Measurements from ENCODE around the gene RGS6.

DNA sequence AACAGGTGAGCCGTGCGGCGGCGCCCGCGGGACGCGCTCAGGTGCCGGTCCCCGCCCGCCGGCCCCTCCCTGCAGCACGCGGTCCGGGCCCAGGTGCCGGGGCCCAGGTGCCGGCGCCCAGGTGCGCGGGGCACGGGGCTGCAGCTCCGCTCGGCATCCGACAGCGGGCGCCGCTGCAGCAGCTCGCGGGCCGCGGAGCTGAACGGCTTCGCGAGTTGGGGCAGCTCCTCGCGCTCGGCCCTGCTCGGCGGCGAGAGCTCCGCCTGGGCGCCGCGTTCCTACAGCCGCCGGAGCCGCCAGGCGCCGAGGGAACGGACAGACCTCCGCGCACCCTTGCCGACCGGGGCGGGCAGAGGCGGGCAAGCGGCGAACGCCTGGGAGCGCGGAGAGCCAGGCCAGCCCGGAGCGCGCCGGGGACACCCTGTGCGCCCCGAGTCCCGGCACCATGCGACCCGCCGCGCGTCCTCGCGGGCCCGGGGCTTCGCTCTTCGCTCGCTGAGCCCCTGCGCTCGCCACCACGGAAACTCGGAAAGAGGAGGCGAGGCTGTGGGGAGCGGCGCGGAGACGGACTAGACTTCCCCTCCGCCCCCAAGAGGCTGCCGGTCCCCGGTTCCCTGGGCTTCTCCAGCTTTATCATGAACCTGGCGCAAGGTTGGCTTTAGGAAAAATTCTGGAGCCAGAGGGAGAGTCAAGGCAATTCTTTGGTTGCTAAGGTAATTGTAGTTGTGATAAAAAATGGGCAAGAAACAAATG is at the start of gene RGS6:
- TF ChIP-seq, protein P1, sequence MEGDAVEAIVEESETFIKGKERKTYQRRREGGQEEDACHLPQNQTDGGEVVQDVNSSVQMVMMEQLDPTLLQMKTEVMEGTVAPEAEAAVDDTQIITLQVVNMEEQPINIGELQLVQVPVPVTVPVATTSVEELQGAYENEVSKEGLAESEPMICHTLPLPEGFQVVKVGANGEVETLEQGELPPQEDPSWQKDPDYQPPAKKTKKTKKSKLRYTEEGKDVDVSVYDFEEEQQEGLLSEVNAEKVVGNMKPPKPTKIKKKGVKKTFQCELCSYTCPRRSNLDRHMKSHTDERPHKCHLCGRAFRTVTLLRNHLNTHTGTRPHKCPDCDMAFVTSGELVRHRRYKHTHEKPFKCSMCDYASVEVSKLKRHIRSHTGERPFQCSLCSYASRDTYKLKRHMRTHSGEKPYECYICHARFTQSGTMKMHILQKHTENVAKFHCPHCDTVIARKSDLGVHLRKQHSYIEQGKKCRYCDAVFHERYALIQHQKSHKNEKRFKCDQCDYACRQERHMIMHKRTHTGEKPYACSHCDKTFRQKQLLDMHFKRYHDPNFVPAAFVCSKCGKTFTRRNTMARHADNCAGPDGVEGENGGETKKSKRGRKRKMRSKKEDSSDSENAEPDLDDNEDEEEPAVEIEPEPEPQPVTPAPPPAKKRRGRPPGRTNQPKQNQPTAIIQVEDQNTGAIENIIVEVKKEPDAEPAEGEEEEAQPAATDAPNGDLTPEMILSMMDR (conservative IDR thresholded peaks at IDR 0.05; ENCODE audit: low read depth, low read length): no peak
- no peak for TF ChIP-seq POLR2A (IDR thresholded peaks at IDR 0.05; ENCODE audit: low read depth, low read length)
- TF ChIP-seq CEBPB (IDR thresholded peaks at IDR 0.05; ENCODE audit: low read depth, low read length): no peak
- no peak for TF ChIP-seq RCOR1 (IDR thresholded peaks at IDR 0.05; ENCODE audit: insufficient replicate concordance, low read length)
- no peak for TF ChIP-seq RFX5 (IDR thresholded peaks at IDR 0.05; ENCODE audit: low read depth, low read length)
- TF ChIP-seq SMC3 (IDR thresholded peaks at IDR 0.05; ENCODE audit: low read depth, low read length): no peak
- TF ChIP-seq RAD21 (IDR thresholded peaks at IDR 0.05; ENCODE audit: low read length): no peak
- TF ChIP-seq BHLHE40 (IDR thresholded peaks at IDR 0.05; ENCODE audit: low read depth, low read length): no peak
- TF ChIP-seq MAFK (IDR thresholded peaks at IDR 0.05; ENCODE audit: low read depth, low read length): no peak
- TF ChIP-seq CHD1 (IDR thresholded peaks at IDR 0.05; ENCODE audit: low read depth, low read length): no peak
- TF ChIP-seq, protein P2, sequence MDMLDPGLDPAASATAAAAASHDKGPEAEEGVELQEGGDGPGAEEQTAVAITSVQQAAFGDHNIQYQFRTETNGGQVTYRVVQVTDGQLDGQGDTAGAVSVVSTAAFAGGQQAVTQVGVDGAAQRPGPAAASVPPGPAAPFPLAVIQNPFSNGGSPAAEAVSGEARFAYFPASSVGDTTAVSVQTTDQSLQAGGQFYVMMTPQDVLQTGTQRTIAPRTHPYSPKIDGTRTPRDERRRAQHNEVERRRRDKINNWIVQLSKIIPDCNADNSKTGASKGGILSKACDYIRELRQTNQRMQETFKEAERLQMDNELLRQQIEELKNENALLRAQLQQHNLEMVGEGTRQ (IDR thresholded peaks at IDR 0.05; ENCODE audit: low read depth, low read length): no peak
- no peak for TF ChIP-seq MXI1 (IDR thresholded peaks at IDR 0.05; ENCODE audit: borderline replicate concordance, low read depth, low read length)
